ENCODE results near the gene GALNS.
A peak's percentile ranks its signal among the peaks of the same experiment; 100 is the strongest.
"Not testable (repeated sequence)": the region's sequence is repeated elsewhere in the genome, so short reads cannot be mapped to it uniquely, and the experiment has no call there.

The GALNS gene

GRCh38 chr16:88856828-88857727 is at the start of gene GALNS, which contains the start of gene TRAPPC2L:
GALNS (minus strand) TSS chr16:88856947; CDS start chr16:88856877, 70 bp downstream.
TRAPPC2L (plus strand) TSS chr16:88857127; CDS start chr16:88857151, 24 bp downstream.
- DNase-seq (ENCODE audit: low spot score), result peak; percentile 95

- DNase-seq (ENCODE audit: low spot score), result no peak
Measured at GRCh38 chr16:88906020-88906419, 49.3 kb upstream of the GALNS start.

GRCh38 chr16:88905563-88905962 is 48.8 kb upstream of the GALNS start:
- peak; percentile 50 for DNase-seq (ENCODE audit: low spot score)

- DNase-seq (ENCODE audit: low spot score), result no peak
Measured at GRCh38 chr16:88904676-88905365, 48.1 kb upstream of the GALNS start.

GRCh38 chr16:88903267-88903666 is 46.5 kb upstream of the GALNS start:
- DNase-seq (ENCODE audit: low spot score), result no peak

GRCh38 chr16:88902744-88903143 is 46.0 kb upstream of the GALNS start:
- DNase-seq (ENCODE audit: low spot score), result no peak

GRCh38 chr16:88901718-88902337 is 45.1 kb upstream of the GALNS start:
- DNase-seq (ENCODE audit: low spot score), result no peak

- no peak for DNase-seq (ENCODE audit: low spot score)
Measured at GRCh38 chr16:88900662-88901052, 43.9 kb upstream of the GALNS start.

GRCh38 chr16:88899901-88900661 is 43.3 kb upstream of the GALNS start:
- DNase-seq (ENCODE audit: low spot score), result no peak

- DNase-seq (ENCODE audit: low spot score), result no peak
Measured at GRCh38 chr16:88897696-88898425, 41.1 kb upstream of the GALNS start.

GRCh38 chr16:88896238-88897070 is 39.7 kb upstream of the GALNS start:
- DNase-seq (ENCODE audit: low spot score), result no peak

- no peak for DNase-seq (ENCODE audit: low spot score)
Measured at GRCh38 chr16:88895335-88895734, 38.6 kb upstream of the GALNS start.

- no peak for DNase-seq (ENCODE audit: low spot score)
Measured at GRCh38 chr16:88894681-88895300, 38.0 kb upstream of the GALNS start.

GRCh38 chr16:88894266-88894665 is 37.5 kb upstream of the GALNS start:
- DNase-seq (ENCODE audit: low spot score), result not testable (repeated sequence)

- DNase-seq (ENCODE audit: low spot score), result no peak
Measured at GRCh38 chr16:88893127-88893968, 36.6 kb upstream of the GALNS start.

- no peak for DNase-seq (ENCODE audit: low spot score)
Measured at GRCh38 chr16:88892065-88892464, 35.3 kb upstream of the GALNS start.

GRCh38 chr16:88891083-88891482 is 34.3 kb upstream of the GALNS start:
- DNase-seq (ENCODE audit: low spot score), result no peak

GRCh38 chr16:88889702-88890352 is 33.1 kb upstream of the GALNS start:
- not testable (repeated sequence) for DNase-seq (ENCODE audit: low spot score)

Data from NAMALWA (cell line).